OCI-LY3 (cell line): ENCODE measurements around the gene MRPS27.

Experiments used
- CTCF ChIP-seq: fragments of 200-600, 300-600 bp; sonication (generic); IDR thresholded peaks from 2 replicates; pipeline ENCODE4 v1.5.1; 2014; ENCODE audit warnings: antibody characterized with exemption, low read length, low read depth
- EZH2phosphoT487 ChIP-seq: fragments of 200-600 bp; shearing (Covaris generic); IDR thresholded peaks from 2 replicates; pipeline ENCODE4 v1.6.1; 2018; ENCODE audit warnings: antibody characterized with exemption, mixed run types, low read depth

DNA sequence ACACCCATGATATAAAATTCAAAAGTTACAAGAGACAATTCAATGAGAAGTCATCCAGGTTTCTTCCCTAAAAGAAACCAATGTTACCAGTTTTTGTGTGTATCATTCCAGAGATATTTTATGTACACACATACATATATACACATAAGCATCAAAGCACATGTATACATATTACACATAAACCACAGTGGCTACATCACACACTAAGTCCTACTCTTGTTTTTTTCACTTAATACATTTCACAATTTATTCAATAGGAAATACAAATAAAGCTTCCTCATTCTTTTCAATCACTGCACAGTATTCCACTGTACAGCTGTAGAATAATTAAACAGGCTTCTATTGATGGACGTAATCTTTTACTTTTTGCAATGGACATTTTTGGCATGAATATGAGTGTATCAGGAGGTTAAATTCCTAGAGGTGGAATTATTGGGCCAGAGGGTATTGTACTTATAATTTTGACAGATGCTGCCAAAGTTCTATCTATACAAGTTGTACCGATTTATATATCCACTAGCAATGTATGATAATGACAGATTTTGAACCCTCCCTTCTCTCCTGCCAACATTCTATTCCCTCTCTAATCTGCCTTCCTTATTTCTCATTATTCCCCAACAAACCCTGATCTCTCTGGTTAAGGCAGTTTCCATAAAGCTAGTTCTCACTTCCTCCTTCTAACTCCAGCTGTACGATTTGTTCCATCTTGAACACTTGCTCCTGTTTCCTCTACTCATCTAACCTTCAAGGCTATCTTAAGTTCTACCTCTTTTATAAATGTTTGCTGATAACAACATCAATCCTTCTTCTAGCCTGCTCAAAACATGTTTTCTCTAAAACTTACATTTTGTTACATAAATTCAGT lies 35.2 kb downstream of the MRPS27 start:
- TF ChIP-seq CTCF, result no peak
- TF ChIP-seq EZH2phosphoT487, result no peak
